ENCODE results near the gene HEPN1. TPM values are rescaled to one million over a fixed set of nuclear protein-coding genes. Genes with fewer than 3 reads are reported as not detected.
A peak's percentile ranks its signal among the peaks of the same experiment; 100 is the strongest.

Gene HEPN1
- total RNA-seq, 6 experiments from 2014 or later: 0.18 TPM; not detected in 5

GRCh38 chr11:124919898-124920297 is 848 bp downstream of the HEPN1 start:
- no peaks in the 10 kb centered on the region for H3K36me3 ChIP-seq
- TF ChIP-seq POLR2A (IDR thresholded peaks at IDR 0.05): no peak
- TF ChIP-seq CTCF (IDR thresholded peaks at IDR 0.05): no peak
- no peaks in the 10 kb centered on the region for H3K27me3 ChIP-seq
- no peak overlapping the region for H3K4me3 ChIP-seq
- no peak for DNase-seq
- H3K9me3 ChIP-seq: no peaks in the 10 kb centered on the region
- no peak overlapping the region for H3K27ac ChIP-seq
- WGBS (ENCODE audit: insufficient coverage, low coverage, low lambda C conversion rate, missing lambda C conversion rate): no CpG with 5 or more reads among the region's 2 CpGs
- peaks cover 0 to 14% (median 0%) of the 10 kb centered on the region in 4 donors for H3K4me1 ChIP-seq
- no peak for ATAC-seq
- intact Hi-C loops (cut with DNase I): no loop called here

- no peak for ATAC-seq
- intact Hi-C loops (cut with DNase I): no loop called here
- H3K4me3 ChIP-seq: no peak overlapping the region
Measured at GRCh38 chr11:124920356-124920755, 1.3 kb downstream of the HEPN1 start.

GRCh38 chr11:124920870-124921609 is 2.0 kb downstream of the HEPN1 start:
- no peak for TF ChIP-seq POLR2A (IDR thresholded peaks at IDR 0.05)
- no peak for TF ChIP-seq CTCF (IDR thresholded peaks at IDR 0.05)
- ATAC-seq: peak; percentile 65 to 82 (median 76)
- Histone ChIP-seq H3K36me3 (no peaks in the 10 kb centered on the region), H3K27me3 (no peaks in the 10 kb centered on the region), H3K27ac (peak overlapping the region in 1 of 3 donors; percentile 38), H3K4me1 (peaks cover 0 to 14% (median 0%) of the 10 kb centered on the region in 4 donors), H3K4me3 (peak overlapping the region; percentile 30 to 42 (median 41)), H3K9me3 (no peaks in the 10 kb centered on the region)
- peak; percentile 78 to 82 (median 81) for DNase-seq
- 15% methylated on average over 6 of the region's 82 CpGs for WGBS (ENCODE audit: insufficient coverage, low coverage, low lambda C conversion rate, missing lambda C conversion rate)
- intact Hi-C loops (cut with DNase I): no loop called here

More at GRCh38 chr11:124920356-124920755, 1.3 kb downstream of the HEPN1 start:
- no peak for DNase-seq
- TF ChIP-seq POLR2A (IDR thresholded peaks at IDR 0.05) (no peak), CTCF (IDR thresholded peaks at IDR 0.05) (no peak)
- WGBS (ENCODE audit: insufficient coverage, low coverage, low lambda C conversion rate, missing lambda C conversion rate): 100% methylated on average over 1 of the region's 5 CpGs
- peaks cover 0 to 14% (median 0%) of the 10 kb centered on the region in 4 donors for H3K4me1 ChIP-seq
- H3K36me3 ChIP-seq: no peaks in the 10 kb centered on the region
- no peaks in the 10 kb centered on the region for H3K27me3 ChIP-seq
- H3K27ac ChIP-seq: no peak overlapping the region
- H3K9me3 ChIP-seq: no peaks in the 10 kb centered on the region

- Histone ChIP-seq H3K9me3 (no peaks in the 10 kb centered on the region), H3K27me3 (no peaks in the 10 kb centered on the region), H3K4me3 (no peak overlapping the region), H3K36me3 (no peaks in the 10 kb centered on the region), H3K4me1 (peaks cover 0 to 14% (median 0%) of the 10 kb centered on the region in 4 donors), H3K27ac (no peak overlapping the region)
- DNase-seq (no peak), ATAC-seq (no peak)
- TF ChIP-seq CTCF (IDR thresholded peaks at IDR 0.05): no peak
- no peak for TF ChIP-seq POLR2A (IDR thresholded peaks at IDR 0.05)
- intact Hi-C loops (cut with DNase I): no loop called here
- 68% methylated on average over 4 of the region's 4 CpGs for WGBS (ENCODE audit: insufficient coverage, low coverage, low lambda C conversion rate, missing lambda C conversion rate)
Measured at GRCh38 chr11:124922831-124923230, 3.8 kb downstream of the HEPN1 start.

Data from right lobe of liver (tissue), 6 donors.